Smooth muscle cell (in vitro differentiated cells): ENCODE results near the gene E2F1. TPM values are rescaled to one million over a fixed set of nuclear protein-coding genes. Genes with fewer than 3 reads are reported as not detected.
"Not testable (repeated sequence)": the region's sequence is repeated elsewhere in the genome, so short reads cannot be mapped to it uniquely, and the experiment has no call there.

Experiments used
- DNase-seq: peaks from one replicate; lab custom pipeline; 2025; ENCODE audit not compliant: unreplicated experiment; lab: John Stamatoyannopoulos, UW
- H2AFZ ChIP-seq: fragments of 200-600 bp; sonication (generic); 2 replicates; pipeline ENCODE4 v1.6.0; 2016; ENCODE audit warnings: antibody characterized with exemption, low read depth, mild to moderate bottlenecking
- H3F3A ChIP-seq: fragments of 200-600 bp; sonication (generic); 2 replicates; pipeline ENCODE4 v1.6.0; 2017; ENCODE audit warnings: antibody characterized with exemption, low read depth
- H3K27ac ChIP-seq: fragments of 200-600 bp; sonication (generic); 2 replicates; pipeline ENCODE4 v1.5.1; 2016; ENCODE audit warnings: low read depth, mild to moderate bottlenecking
- H3K27me3 ChIP-seq: fragments of 200-600 bp; sonication (generic); 2 replicates; pipeline ENCODE4 v1.6.1; 2016; ENCODE audit warnings: low read depth, mild to moderate bottlenecking
- H3K36me3 ChIP-seq: fragments of 200-600 bp; sonication (generic); 2 replicates; pipeline ENCODE4 v1.5.1; 2016; ENCODE audit warnings: low read depth
- H3K4me1 ChIP-seq: fragments of 200-600 bp; sonication (generic); 2 replicates; pipeline ENCODE4 v1.5.1; 2016; ENCODE audit warnings: low read depth
- H3K4me2 ChIP-seq: fragments of 200-600 bp; sonication (generic); 2 replicates; pipeline ENCODE4 v1.6.0; 2016; ENCODE audit warnings: mild to moderate bottlenecking
- H3K4me3 ChIP-seq: fragments of 200-600 bp; sonication (generic); 2 replicates; pipeline ENCODE4 v1.5.1; 2016; ENCODE audit warnings: mild to moderate bottlenecking
- H3K79me2 ChIP-seq: fragments of 200-600 bp; sonication (generic); 2 replicates; pipeline ENCODE4 v1.6.0; 2016; ENCODE audit warnings: low read depth, mild to moderate bottlenecking
- H3K9ac ChIP-seq: fragments of 200-600 bp; sonication (generic); 2 replicates; pipeline ENCODE4 v1.6.0; 2016; ENCODE audit warnings: low read depth
- H3K9me3 ChIP-seq: fragments of 200-600 bp; sonication (generic); replicated peaks from 2 replicates; pipeline ENCODE4 v1.5.1; 2016; ENCODE audit warnings: low read depth
- H4K20me1 ChIP-seq: fragments of 200-600 bp; sonication (generic); 2 replicates; pipeline ENCODE4 v1.6.0; 2016; ENCODE audit warnings: low read depth
- WGBS: methylation state at CpG from one replicate; pipeline ENCODE4 v1.1.7; 2016; ENCODE audit warnings: low lambda C conversion rate; 5-methylcytosine and 5-hydroxymethylcytosine counted together
- polyA plus RNA-seq: library from polyadenylated mRNA; unstranded; fragments of >200 nt; fragmentation: Nextera tagmentation; extraction: Ambion mirVana; gene quantifications from 2 replicates; pipeline ENCODE4 v1.2.1, GENCODE V29; 2016
- total RNA-seq: library from RNA; depleted of rRNA; stranded (reverse); fragments of >200 nt; gene quantifications from 2 replicates; pipeline ENCODE4 v1.2.3, GENCODE V29; 2014
- TF ChIP-seq, protein P1 (sequence below): fragments of 200-600 bp; sonication (generic); IDR thresholded peaks from 2 replicates; pipeline ENCODE4 v1.5.1; 2017; ENCODE audit warnings: borderline replicate concordance, mild to moderate bottlenecking, antibody characterized with exemption; ENCODE audit not compliant: insufficient read depth, poor library complexity, severe bottlenecking

Gene E2F1
- total and polyA plus RNA-seq, 2 experiments from 2014 or later = 5.0 to 19.4 TPM

DNA sequence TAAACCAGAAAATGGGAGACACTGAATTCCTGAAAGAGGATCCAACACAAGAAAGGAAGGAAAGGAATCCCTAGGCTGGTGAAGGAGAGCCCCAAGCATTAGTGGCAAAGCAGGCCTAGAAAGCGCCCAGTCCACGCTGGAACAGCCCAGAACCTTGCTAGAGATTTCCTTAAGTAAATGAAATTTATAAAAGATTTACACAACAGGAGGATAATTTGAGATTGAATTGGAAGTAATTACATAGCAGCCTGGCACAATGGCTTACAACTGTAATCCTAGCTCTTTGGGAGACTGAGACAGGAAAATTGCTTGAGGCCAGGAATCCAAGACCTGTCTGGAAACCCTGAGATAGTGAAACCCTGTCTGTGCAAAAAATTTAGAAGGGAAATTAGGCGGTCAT, 50.8 kb downstream of the E2F1 start:
- Histone ChIP-seq H3K79me2 (no peaks in the 10 kb centered on the region), H3F3A (no peaks in the 10 kb centered on the region), H3K4me3 (no peak overlapping the region), H3K4me1 (no peaks in the 10 kb centered on the region), H3K27me3 (no peaks in the 10 kb centered on the region), H3K36me3 (peaks cover 16% of the 10 kb centered on the region), H3K9me3 (no peaks in the 10 kb centered on the region), H2AFZ (no peak overlapping the region), H3K9ac (no peak overlapping the region), H4K20me1 (peaks cover 3% of the 10 kb centered on the region), H3K4me2 (no peak overlapping the region), H3K27ac (no peak overlapping the region)
- DNase-seq = no peak
- TF ChIP-seq, protein P1, sequence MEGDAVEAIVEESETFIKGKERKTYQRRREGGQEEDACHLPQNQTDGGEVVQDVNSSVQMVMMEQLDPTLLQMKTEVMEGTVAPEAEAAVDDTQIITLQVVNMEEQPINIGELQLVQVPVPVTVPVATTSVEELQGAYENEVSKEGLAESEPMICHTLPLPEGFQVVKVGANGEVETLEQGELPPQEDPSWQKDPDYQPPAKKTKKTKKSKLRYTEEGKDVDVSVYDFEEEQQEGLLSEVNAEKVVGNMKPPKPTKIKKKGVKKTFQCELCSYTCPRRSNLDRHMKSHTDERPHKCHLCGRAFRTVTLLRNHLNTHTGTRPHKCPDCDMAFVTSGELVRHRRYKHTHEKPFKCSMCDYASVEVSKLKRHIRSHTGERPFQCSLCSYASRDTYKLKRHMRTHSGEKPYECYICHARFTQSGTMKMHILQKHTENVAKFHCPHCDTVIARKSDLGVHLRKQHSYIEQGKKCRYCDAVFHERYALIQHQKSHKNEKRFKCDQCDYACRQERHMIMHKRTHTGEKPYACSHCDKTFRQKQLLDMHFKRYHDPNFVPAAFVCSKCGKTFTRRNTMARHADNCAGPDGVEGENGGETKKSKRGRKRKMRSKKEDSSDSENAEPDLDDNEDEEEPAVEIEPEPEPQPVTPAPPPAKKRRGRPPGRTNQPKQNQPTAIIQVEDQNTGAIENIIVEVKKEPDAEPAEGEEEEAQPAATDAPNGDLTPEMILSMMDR = no peak
- WGBS = 92% methylated on average over 3 of the region's 3 CpGs

DNA sequence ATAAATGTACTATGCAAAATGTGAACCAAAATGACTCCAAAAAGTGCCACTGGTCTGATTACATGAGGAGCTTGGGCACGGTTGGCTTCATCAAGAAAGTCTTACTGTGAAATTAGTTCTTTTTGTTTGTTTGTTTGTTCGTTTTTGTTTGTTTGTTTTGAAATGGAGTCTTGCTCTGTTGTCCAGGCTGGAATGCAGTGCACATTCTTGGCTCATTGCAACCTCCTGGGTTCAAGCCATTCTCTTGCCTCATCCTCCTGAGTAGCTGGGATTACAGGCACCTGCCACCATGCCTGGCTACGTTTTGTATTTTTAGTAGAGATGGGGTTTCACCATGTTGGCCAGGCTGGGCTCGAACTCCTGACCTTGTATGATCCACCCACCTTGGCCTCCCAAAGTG, 54.3 kb downstream of the E2F1 start:
- not testable (repeated sequence) for H3K4me3 ChIP-seq, H3K79me2 ChIP-seq, H3F3A ChIP-seq, H3K4me1 ChIP-seq, H3K9ac ChIP-seq, H4K20me1 ChIP-seq, H3K9me3 ChIP-seq, H2AFZ ChIP-seq, H3K27me3 ChIP-seq, H3K27ac ChIP-seq, H3K4me2 ChIP-seq, DNase-seq
- 94% methylated on average over 4 of the region's 4 CpGs for WGBS
- peaks cover 31% of the 10 kb centered on the region for H3K36me3 ChIP-seq

DNA sequence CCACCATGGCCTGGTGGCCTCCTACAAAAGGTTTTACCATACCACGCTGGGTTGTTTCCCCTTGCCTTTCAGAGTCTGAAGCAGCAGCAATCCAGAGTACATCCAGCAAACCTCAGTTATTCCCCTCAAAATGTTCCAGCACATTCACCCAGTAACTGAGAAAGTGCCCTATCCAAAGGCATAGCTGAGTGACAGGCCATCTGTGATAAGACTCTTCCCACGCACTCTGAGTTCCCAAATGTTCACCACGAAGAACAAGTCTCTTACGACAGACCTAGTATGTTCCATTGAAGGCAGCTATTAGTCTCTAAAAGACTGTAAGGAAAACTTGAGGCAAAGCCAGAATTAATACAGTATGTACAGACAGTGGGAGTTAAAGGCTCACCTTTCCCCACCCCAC, 55.7 kb downstream of the E2F1 start:
- Histone ChIP-seq H4K20me1 (peaks cover 3% of the 10 kb centered on the region), H2AFZ (no peak overlapping the region), H3K36me3 (peaks cover 31% of the 10 kb centered on the region), H3K27ac (no peak overlapping the region), H3K4me3 (no peak overlapping the region), H3F3A (no peaks in the 10 kb centered on the region), H3K9me3 (no peaks in the 10 kb centered on the region), H3K9ac (no peak overlapping the region), H3K4me2 (no peak overlapping the region), H3K4me1 (no peaks in the 10 kb centered on the region), H3K27me3 (no peaks in the 10 kb centered on the region), H3K79me2 (no peaks in the 10 kb centered on the region)
- TF ChIP-seq, protein P1 = no peak
- WGBS = 80% methylated on average over 4 of the region's 4 CpGs
- no peak for DNase-seq

DNA sequence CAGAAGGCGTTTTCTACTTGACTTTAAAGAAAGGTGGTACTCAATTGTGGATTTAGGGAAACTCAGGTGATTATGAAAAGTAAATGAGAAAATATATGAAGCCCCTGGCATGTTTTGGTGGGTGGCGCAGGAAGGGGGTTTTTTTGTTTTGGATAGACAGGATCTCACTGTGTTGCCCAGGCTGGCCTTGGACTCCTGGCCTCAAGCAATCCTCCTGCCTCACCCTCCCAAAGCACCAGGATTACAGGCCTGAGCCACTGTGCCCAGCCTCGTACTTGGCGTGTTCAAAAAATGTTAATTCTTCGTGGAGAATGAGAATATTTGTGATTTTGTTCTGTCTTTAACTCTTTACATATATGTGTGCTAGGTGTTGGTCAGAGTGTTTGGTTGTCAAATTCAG, 56.2 kb downstream of the E2F1 start:
- Histone ChIP-seq H2AFZ (no peak overlapping the region), H3K36me3 (peaks cover 37% of the 10 kb centered on the region), H4K20me1 (peaks cover 3% of the 10 kb centered on the region), H3K4me3 (no peak overlapping the region), H3K4me2 (no peak overlapping the region), H3K27ac (no peak overlapping the region), H3K9ac (no peak overlapping the region), H3K9me3 (no peaks in the 10 kb centered on the region), H3K79me2 (no peaks in the 10 kb centered on the region), H3F3A (no peaks in the 10 kb centered on the region), H3K27me3 (no peaks in the 10 kb centered on the region), H3K4me1 (no peaks in the 10 kb centered on the region)
- TF ChIP-seq, protein P1 = no peak
- DNase-seq = no peak
- 89% methylated on average over 5 of the region's 5 CpGs for WGBS
